Brain microvascular endothelial cell (primary cell): Measurements from ENCODE around the gene PPP1R12C.

Source experiments
- DNase-seq: peaks from one replicate; pipeline ENCODE4 v3.0.0-alpha.2; 2020
- H3K27ac ChIP-seq: fragments of 250-450 bp; sonication (Bioruptor Pico); 2 replicates; pipeline ENCODE4 v1.5.1; 2020; ENCODE audit warnings: mild to moderate bottlenecking, moderate library complexity
- H3K27me3 ChIP-seq: fragments of 250-450 bp; sonication (Bioruptor Pico); replicated peaks from 2 replicates; pipeline ENCODE4 v1.5.1; 2020; ENCODE audit warnings: mild to moderate bottlenecking
- H3K36me3 ChIP-seq: fragments of 250-450 bp; sonication (Bioruptor Pico); replicated peaks from 2 replicates; pipeline ENCODE4 v1.5.1; 2020; ENCODE audit warnings: mild to moderate bottlenecking
- H3K4me3 ChIP-seq: 2 replicates; pipeline ENCODE4 v1.5.1; 2011; ENCODE audit warnings: low read depth, mild to moderate bottlenecking, control low read depth, low read length, moderate library complexity
- CTCF ChIP-seq: IDR thresholded peaks from 2 replicates; pipeline ENCODE4 v1.5.1; 2011; ENCODE audit warnings: low read depth, mild to moderate bottlenecking, moderate library complexity, low read length, control low read depth, inconsistent platforms; ENCODE audit errors: missing control alignments
- in situ Hi-C: cut with HindIII; loops from 2 replicates; pipeline ENCODE4 v1.10.0; 2017; ENCODE audit warnings: low sequenced_read_pairs, low pct_ligation_motif_present

The PPP1R12C gene

DNA sequence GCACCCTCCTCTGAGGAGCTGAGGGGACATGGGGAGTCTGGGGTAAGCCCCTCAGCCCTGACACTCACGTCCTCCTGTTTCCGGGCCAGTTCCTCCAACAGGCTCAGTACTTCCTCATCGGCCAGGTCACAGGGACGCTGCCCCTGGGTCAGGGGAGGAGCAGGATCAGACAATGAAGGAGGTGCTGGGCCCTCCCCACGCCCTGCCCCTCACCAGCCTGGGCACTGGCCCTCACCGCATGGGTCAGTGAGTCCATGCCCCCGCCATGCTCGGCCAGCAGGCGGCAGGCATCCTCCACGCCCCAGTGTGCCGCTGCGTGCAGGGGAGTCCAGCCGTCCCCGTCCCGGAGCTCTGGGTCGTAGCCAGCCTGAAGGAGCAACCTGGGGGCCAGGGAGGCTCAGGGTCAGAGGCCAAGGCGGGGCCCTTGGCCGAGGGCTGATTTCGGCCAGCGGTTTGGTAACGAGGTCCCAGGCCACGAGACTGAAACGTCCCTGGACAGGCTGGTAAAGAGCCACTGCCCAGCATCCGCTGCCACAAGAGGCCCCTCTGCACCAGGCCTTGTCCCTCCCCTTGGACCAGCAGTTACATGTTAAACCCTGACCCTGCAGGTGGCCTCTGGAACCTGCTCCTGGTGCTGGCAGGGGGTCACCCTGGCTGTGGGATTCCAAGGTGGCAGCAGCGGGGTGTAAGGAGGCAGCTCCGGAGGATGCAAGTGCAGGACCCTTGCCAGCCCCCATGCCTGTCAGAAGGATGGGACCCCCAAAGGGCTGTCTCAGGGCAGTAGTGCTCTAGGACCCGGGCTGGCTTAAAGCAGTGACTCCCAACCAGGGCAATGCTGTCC lies 18.5 kb downstream of the PPP1R12C start:
- no peak overlapping the region for H3K4me3 ChIP-seq
- peaks cover 55% of the 10 kb centered on the region for H3K36me3 ChIP-seq
- H3K27ac ChIP-seq = no peak overlapping the region
- DNase-seq = no peak
- peak; percentile 33 for TF ChIP-seq CTCF
- in situ Hi-C loops = no loop called here
- H3K27me3 ChIP-seq = no peaks in the 10 kb centered on the region

DNA sequence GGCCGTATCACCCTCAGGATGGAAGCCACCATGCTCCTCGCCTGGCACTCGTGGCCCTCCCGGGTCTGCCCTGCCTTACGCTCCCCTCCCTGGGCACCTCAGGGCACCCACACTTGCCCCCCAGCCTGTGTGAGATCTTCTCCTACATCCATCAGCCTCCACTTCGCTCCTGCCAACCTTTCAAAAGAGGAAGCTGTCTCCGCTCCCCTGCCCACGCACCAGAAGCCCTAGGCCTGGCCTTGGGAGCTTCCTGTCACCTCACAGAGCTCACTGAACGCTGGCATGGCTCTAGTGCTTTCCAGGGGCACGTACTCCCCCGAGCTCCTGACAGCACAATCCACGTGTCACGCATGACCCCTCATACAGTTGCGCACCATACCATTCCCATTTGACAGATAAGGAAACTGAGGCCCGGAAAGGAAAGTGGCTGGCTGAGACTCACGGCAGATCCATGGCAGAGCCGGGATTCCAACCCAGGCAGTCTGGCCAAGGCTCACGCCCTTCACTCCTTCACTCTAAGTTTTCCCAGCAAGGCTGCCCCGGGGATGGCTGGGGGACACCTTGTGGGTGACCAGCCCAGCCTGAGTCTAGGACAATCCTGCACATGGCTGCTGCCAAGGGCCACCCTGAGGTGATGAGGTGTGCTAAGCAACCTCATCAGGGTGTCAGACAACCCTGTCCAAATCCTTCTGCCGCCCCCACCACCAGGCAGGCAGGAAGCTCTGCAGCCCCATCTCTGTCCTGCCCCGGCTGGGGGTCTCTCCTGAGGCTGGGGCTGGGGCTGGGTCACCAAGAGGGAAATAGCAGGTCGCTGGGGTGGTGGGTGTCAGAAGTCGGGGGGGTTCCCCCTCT lies 19.3 kb downstream of the PPP1R12C start:
- Histone ChIP-seq H3K4me3 (no peak overlapping the region), H3K36me3 (peaks cover 50% of the 10 kb centered on the region), H3K27ac (no peak overlapping the region), H3K27me3 (no peaks in the 10 kb centered on the region)
- no peak for TF ChIP-seq CTCF
- DNase-seq = no peak
- in situ Hi-C loops = no loop called here

- H3K27ac ChIP-seq = no peak overlapping the region
- in situ Hi-C loops = no loop called here
These were observed 21.3 kb downstream of the PPP1R12C start for GRCh38 chr19:55096061-55096701.

DNA sequence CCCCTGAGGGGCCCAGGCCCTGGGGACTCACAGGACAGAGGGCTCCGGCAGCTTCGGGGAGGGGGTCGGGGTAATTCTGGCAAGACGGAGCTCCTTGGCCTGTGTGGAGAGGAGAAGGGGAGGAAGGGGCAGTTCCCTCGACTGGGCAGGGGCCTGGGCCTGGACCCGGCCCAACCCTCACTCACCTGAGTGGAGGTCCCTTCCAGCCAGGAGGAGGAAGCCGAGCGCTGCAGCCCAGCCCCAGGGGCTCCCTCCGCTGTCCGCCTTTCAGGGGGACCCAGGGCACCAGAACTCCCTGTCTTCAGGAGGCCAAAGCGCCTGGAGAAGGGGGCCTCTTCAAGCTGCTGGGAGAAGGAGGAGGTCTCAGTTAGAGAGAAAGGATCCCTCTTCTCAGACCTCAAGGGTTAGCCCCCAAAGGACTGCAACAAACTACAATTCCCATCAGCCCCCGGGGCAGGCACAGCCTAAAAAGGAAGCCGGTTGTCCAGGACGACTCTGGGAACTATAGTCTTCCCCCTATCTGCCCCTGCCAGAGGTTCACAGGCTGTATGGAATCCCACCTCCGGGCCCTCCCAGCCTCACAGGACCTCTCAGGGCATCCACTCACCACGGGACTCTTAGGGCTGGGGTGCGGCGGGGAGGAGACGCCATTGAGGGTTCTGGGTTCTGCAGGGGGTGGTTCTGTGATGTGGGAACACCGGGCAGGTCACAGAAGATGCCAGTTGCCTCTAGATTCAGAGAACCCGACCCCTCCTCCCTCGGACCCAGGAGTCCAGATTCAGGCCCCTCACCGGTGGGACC lies 22.0 kb downstream of the PPP1R12C start:
- Histone ChIP-seq H3K36me3 (peaks cover 53% of the 10 kb centered on the region), H3K27me3 (no peaks in the 10 kb centered on the region), H3K27ac (no peak overlapping the region), H3K4me3 (no peak overlapping the region)
- no peak for TF ChIP-seq CTCF
- in situ Hi-C loops = no loop called here
- DNase-seq = no peak

More at GRCh38 chr19:55096061-55096701, 21.3 kb downstream of the PPP1R12C start:
- Histone ChIP-seq H3K36me3 (peaks cover 49% of the 10 kb centered on the region), H3K4me3 (no peak overlapping the region), H3K27me3 (no peaks in the 10 kb centered on the region)
- no peak for TF ChIP-seq CTCF
- no peak for DNase-seq
